Subcutaneous abdominal adipose tissue (tissue), 5 donors: Measurements from ENCODE around the gene NEDD4.
"Not testable (repeated sequence)": the region's sequence is repeated elsewhere in the genome, so short reads cannot be mapped to it uniquely, and the experiment has no call there.

ENCODE experiments used
- H3K27ac ChIP-seq: one replicate; pipeline ENCODE4 v1.7.0; 2013; ENCODE audit warnings: low read depth, mild to moderate bottlenecking, inconsistent platforms, low read length, moderate library complexity
- H3K27me3 ChIP-seq, 5 donors: one replicate each; pipeline ENCODE4 v1.7.0; 2013; ENCODE audit warnings: low read length in 5 of 5, inconsistent platforms in 1 of 5; ENCODE audit not compliant: control insufficient read depth in 5 of 5, insufficient read depth in 4 of 5
- H3K36me3 ChIP-seq, 5 donors: one replicate each; pipeline ENCODE4 v1.7.0; 2013; ENCODE audit warnings: low read length in 5 of 5; ENCODE audit not compliant: control insufficient read depth in 5 of 5, insufficient read depth in 5 of 5
- H3K4me1 ChIP-seq, 5 donors: one replicate each; pipeline ENCODE4 v1.7.0; 2013; ENCODE audit warnings: low read length in 5 of 5, mild to moderate bottlenecking in 3 of 5, moderate library complexity in 1 of 5; ENCODE audit not compliant: control insufficient read depth in 5 of 5, insufficient read depth in 5 of 5
- H3K4me3 ChIP-seq, 5 donors: one replicate each; pipeline ENCODE4 v1.7.0; 2013; ENCODE audit warnings: low read length in 5 of 5, low read depth in 1 of 5
- H3K9ac ChIP-seq, 5 donors: one replicate each; pipeline ENCODE4 v1.7.0; 2013; ENCODE audit warnings: low read length in 5 of 5, mild to moderate bottlenecking in 4 of 5, moderate library complexity in 3 of 5
- H3K9me3 ChIP-seq, 5 donors: one replicate each; pipeline ENCODE4 v1.7.0; 2013; ENCODE audit warnings: low read length in 5 of 5; ENCODE audit not compliant: control insufficient read depth in 5 of 5
- donor health status: healthy.
- donor health status: healthy.
- donor health status: healthy.
- donor health status: healthy.
- donor health status: healthy.

The NEDD4 gene

GRCh38 chr15:56031836-56032235 lies 38.4 kb upstream of the NEDD4 start:
- Histone ChIP-seq H3K36me3 (no peaks in the 10 kb centered on the region), H3K27me3 (no peaks in the 10 kb centered on the region), H3K27ac (no peak overlapping the region), H3K4me3 (no peak overlapping the region), H3K4me1 (no peaks in the 10 kb centered on the region), H3K9ac (no peak overlapping the region), H3K9me3 (no peaks in the 10 kb centered on the region)

GRCh38 chr15:56031402-56031801 lies 38.0 kb upstream of the NEDD4 start:
- Histone ChIP-seq H3K4me3 (no peak overlapping the region), H3K27me3 (no peaks in the 10 kb centered on the region), H3K9me3 (no peaks in the 10 kb centered on the region), H3K36me3 (no peaks in the 10 kb centered on the region), H3K27ac (no peak overlapping the region), H3K4me1 (no peaks in the 10 kb centered on the region), H3K9ac (no peak overlapping the region)

- Histone ChIP-seq H3K9me3 (no peaks in the 10 kb centered on the region), H3K36me3 (no peaks in the 10 kb centered on the region), H3K4me3 (no peak overlapping the region), H3K4me1 (no peaks in the 10 kb centered on the region), H3K27ac (no peak overlapping the region), H3K9ac (no peak overlapping the region), H3K27me3 (no peaks in the 10 kb centered on the region)
These were observed 35.0 kb upstream of the NEDD4 start for GRCh38 chr15:56028430-56028829.

GRCh38 chr15:56023160-56023559 lies 29.7 kb upstream of the NEDD4 start:
- not testable (repeated sequence) for H3K4me3 ChIP-seq, H3K4me1 ChIP-seq, H3K9ac ChIP-seq, H3K9me3 ChIP-seq, H3K27ac ChIP-seq, H3K27me3 ChIP-seq, H3K36me3 ChIP-seq

GRCh38 chr15:56019819-56020486 lies 26.5 kb upstream of the NEDD4 start:
- H3K27me3 ChIP-seq, result no peaks in the 10 kb centered on the region

GRCh38 chr15:56019060-56019793 lies 25.8 kb upstream of the NEDD4 start:
- H3K27ac ChIP-seq, result no peak overlapping the region
- H3K36me3 ChIP-seq, result no peaks in the 10 kb centered on the region
- H3K4me3 ChIP-seq, result no peak overlapping the region
- H3K27me3 ChIP-seq, result no peaks in the 10 kb centered on the region
- no peaks in the 10 kb centered on the region for H3K4me1 ChIP-seq
- no peak overlapping the region for H3K9ac ChIP-seq
- peaks cover 0 to 2% (median 0%) of the 10 kb centered on the region in 5 donors for H3K9me3 ChIP-seq

More at GRCh38 chr15:56019819-56020486, 26.5 kb upstream of the NEDD4 start:
- Histone ChIP-seq H3K4me3 (no peak overlapping the region), H3K9ac (no peak overlapping the region), H3K27ac (no peak overlapping the region), H3K9me3 (no peaks in the 10 kb centered on the region), H3K36me3 (no peaks in the 10 kb centered on the region), H3K4me1 (no peaks in the 10 kb centered on the region)

- H3K4me1 ChIP-seq, result no peaks in the 10 kb centered on the region
- no peak overlapping the region for H3K9ac ChIP-seq
- no peak overlapping the region for H3K27ac ChIP-seq
- no peaks in the 10 kb centered on the region for H3K36me3 ChIP-seq
- no peak overlapping the region for H3K4me3 ChIP-seq
- peaks cover 0 to 2% (median 0%) of the 10 kb centered on the region in 5 donors for H3K9me3 ChIP-seq
- H3K27me3 ChIP-seq, result no peaks in the 10 kb centered on the region
These were observed 24.5 kb upstream of the NEDD4 start for GRCh38 chr15:56017920-56018319.

- no peaks in the 10 kb centered on the region for H3K36me3 ChIP-seq
- H3K4me3 ChIP-seq, result no peak overlapping the region
- no peaks in the 10 kb centered on the region for H3K27me3 ChIP-seq
- no peaks in the 10 kb centered on the region for H3K4me1 ChIP-seq
- peaks cover 0 to 2% (median 0%) of the 10 kb centered on the region in 5 donors for H3K9me3 ChIP-seq
- H3K9ac ChIP-seq, result no peak overlapping the region
- H3K27ac ChIP-seq, result no peak overlapping the region
These were observed 24.1 kb upstream of the NEDD4 start for GRCh38 chr15:56017511-56017910.

GRCh38 chr15:56016281-56016680 lies 22.9 kb upstream of the NEDD4 start:
- no peaks in the 10 kb centered on the region for H3K36me3 ChIP-seq
- no peaks in the 10 kb centered on the region for H3K27me3 ChIP-seq
- no peak overlapping the region for H3K27ac ChIP-seq
- no peak overlapping the region for H3K9ac ChIP-seq
- H3K4me1 ChIP-seq, result no peaks in the 10 kb centered on the region
- peaks cover 0 to 2% (median 0%) of the 10 kb centered on the region in 5 donors for H3K9me3 ChIP-seq
- H3K4me3 ChIP-seq, result no peak overlapping the region

- Histone ChIP-seq H3K4me3 (no peak overlapping the region), H3K27me3 (no peaks in the 10 kb centered on the region), H3K27ac (no peak overlapping the region), H3K36me3 (no peaks in the 10 kb centered on the region), H3K4me1 (no peaks in the 10 kb centered on the region), H3K9ac (no peak overlapping the region), H3K9me3 (peaks cover 0 to 2% (median 0%) of the 10 kb centered on the region in 5 donors)
These were observed 21.3 kb upstream of the NEDD4 start for GRCh38 chr15:56014677-56015076.
